Measurements from ENCODE around the gene PRPF38B. TPM values are rescaled to one million over a fixed set of nuclear protein-coding genes. Genes with fewer than 3 reads are reported as not detected.

The PRPF38B gene
- total and polyA plus RNA-seq, 2 of the 8 experiments (the other 6 are each of a cell fraction or from before 2014, with no cell fraction given), result 16.6 to 50.6 TPM

DNA sequence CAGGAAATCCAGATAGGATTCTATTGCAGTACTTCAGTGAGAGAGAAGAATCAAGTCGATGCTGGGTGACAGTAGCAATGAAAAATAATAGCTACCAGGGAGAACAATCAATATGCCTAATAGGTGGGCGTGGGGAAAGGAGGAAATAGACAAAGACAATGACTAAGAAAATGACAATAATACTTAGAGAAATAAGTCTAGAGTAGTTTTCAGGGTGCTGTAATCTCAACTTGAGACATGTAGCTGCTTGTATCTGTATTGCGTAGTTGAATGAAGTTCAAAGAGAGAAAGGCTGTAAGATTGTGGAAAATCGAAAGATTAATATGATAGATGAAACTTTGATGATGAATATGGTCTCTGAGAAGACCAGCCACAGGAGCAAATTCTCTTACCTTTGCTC is 57.0 kb downstream of the PRPF38B start (continued):
- TF ChIP-seq, protein P1, sequence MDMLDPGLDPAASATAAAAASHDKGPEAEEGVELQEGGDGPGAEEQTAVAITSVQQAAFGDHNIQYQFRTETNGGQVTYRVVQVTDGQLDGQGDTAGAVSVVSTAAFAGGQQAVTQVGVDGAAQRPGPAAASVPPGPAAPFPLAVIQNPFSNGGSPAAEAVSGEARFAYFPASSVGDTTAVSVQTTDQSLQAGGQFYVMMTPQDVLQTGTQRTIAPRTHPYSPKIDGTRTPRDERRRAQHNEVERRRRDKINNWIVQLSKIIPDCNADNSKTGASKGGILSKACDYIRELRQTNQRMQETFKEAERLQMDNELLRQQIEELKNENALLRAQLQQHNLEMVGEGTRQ (IDR thresholded peaks at IDR 0.05; ENCODE audit: low read length), result no peak
- TF ChIP-seq GABPA (IDR thresholded peaks at IDR 0.05; ENCODE audit: borderline replicate concordance, insufficient read depth, low read length) (no peak), BRCA1 (IDR thresholded peaks at IDR 0.05; ENCODE audit: low read depth, low read length) (no peak), POLR2A (IDR thresholded peaks at IDR 0.05; ENCODE audit: control extremely low read depth in 1 of 2, low read depth in 2 of 2, low read length in 2 of 2) (no peak)

All from H1 (cell line).